Ishikawa (cell line): Measurements from ENCODE around the gene TRAF5.

Experiments
- CEBPB ChIP-seq: IDR thresholded peaks from 2 replicates; pipeline ENCODE4 v1.6.1; 2012
- CREB1 ChIP-seq: IDR thresholded peaks from 2 replicates; pipeline ENCODE4 v1.6.1; 2012; ENCODE audit warnings: low read depth
- EGR1 ChIP-seq: IDR thresholded peaks from 2 replicates; pipeline ENCODE4 v1.6.1; 2012
- EP300 ChIP-seq: IDR thresholded peaks from 2 replicates; pipeline ENCODE4 v1.6.1; 2012; ENCODE audit warnings: borderline replicate concordance
- FOXM1 ChIP-seq: IDR thresholded peaks from 2 replicates; pipeline ENCODE4 v1.6.1; 2012; ENCODE audit warnings: low read depth, borderline replicate concordance
- MAX ChIP-seq: IDR thresholded peaks from 2 replicates; pipeline ENCODE4 v1.6.1; 2012
- NFIC ChIP-seq: IDR thresholded peaks from 2 replicates; pipeline ENCODE4 v1.6.1; 2012
- RAD21 ChIP-seq: IDR thresholded peaks from 2 replicates; pipeline ENCODE4 v1.6.1; 2012; ENCODE audit warnings: low read depth
- REST ChIP-seq: IDR thresholded peaks from 2 replicates; pipeline ENCODE4 v1.6.1; 2012; ENCODE audit warnings: low read depth, mild to moderate bottlenecking
- TAF1 ChIP-seq: IDR thresholded peaks from 2 replicates; pipeline ENCODE4 v1.6.1; 2012; ENCODE audit warnings: low read depth, mild to moderate bottlenecking
- TCF12 ChIP-seq: IDR thresholded peaks from 2 replicates; pipeline ENCODE4 v1.6.1; 2012; ENCODE audit warnings: low read depth
- TEAD4 ChIP-seq: IDR thresholded peaks from 2 replicates; pipeline ENCODE4 v1.6.1; 2012
- YY1 ChIP-seq: IDR thresholded peaks from 2 replicates; pipeline ENCODE4 v1.6.1; 2012; ENCODE audit warnings: low read depth
- ZBTB7A ChIP-seq: IDR thresholded peaks from 2 replicates; pipeline ENCODE4 v1.6.1; 2012; ENCODE audit warnings: low read depth
- TF ChIP-seq, protein P1 (sequence below): IDR thresholded peaks from 2 replicates; pipeline ENCODE4 v1.6.1; 2012

TRAF5 gene

GRCh38 chr1:211334986-211335385 lies 8.4 kb downstream of the TRAF5 start:
- TF ChIP-seq TAF1, result no peak
- TF ChIP-seq, protein P1, sequence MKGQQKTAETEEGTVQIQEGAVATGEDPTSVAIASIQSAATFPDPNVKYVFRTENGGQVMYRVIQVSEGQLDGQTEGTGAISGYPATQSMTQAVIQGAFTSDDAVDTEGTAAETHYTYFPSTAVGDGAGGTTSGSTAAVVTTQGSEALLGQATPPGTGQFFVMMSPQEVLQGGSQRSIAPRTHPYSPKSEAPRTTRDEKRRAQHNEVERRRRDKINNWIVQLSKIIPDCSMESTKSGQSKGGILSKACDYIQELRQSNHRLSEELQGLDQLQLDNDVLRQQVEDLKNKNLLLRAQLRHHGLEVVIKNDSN, result no peak
- no peak for TF ChIP-seq FOXM1
- no peak for TF ChIP-seq REST
- no peak for TF ChIP-seq NFIC
- no peak for TF ChIP-seq TEAD4
- no peak for TF ChIP-seq TCF12
- TF ChIP-seq CREB1, result no peak
- no peak for TF ChIP-seq MAX
- no peak for TF ChIP-seq RAD21
- TF ChIP-seq EP300, result no peak
- no peak for TF ChIP-seq YY1
- TF ChIP-seq CEBPB, result no peak
- no peak for TF ChIP-seq ZBTB7A

DNA sequence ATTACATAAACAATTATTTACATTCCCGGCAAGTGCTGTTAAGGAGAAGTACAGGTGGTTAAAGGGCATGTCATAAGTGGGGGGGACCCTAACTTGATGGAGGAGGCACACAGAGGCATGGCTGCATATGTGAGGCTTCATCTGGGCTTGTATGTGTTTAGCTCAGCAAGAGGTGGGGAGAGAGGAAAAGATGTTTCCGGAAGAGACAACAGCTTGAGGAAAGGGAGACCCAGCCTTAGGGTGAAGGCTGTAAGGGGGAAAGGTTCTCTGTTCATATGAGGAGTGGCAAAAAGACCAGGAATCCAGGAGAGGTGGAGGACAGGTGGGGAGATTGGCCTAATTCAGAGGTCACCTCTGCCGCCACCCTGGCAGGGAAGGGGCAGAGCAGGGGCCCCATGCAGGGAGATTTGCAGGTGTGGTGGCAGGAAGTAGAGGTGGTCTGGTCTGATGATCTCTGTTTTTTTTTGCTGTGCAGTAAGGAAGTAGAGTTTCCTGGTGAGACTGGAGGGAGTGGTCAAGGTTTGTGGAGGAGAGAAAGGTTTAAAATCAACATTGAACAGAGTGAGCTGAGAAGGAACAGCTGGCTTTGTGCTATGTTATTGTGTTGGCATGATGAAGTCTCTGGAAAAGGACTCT lies 9.0 kb downstream of the TRAF5 start:
- no peak for TF ChIP-seq REST
- no peak for TF ChIP-seq NFIC
- TF ChIP-seq, protein P1, result no peak
- TF ChIP-seq CEBPB, result no peak
- no peak for TF ChIP-seq MAX
- no peak for TF ChIP-seq TEAD4
- TF ChIP-seq FOXM1, result no peak
- no peak for TF ChIP-seq RAD21
- TF ChIP-seq TAF1, result no peak
- TF ChIP-seq YY1, result no peak
- no peak for TF ChIP-seq EP300

GRCh38 chr1:211336161-211336560 lies 9.5 kb downstream of the TRAF5 start:
- TF ChIP-seq TCF12 (no peak), MAX (no peak), RAD21 (no peak), TEAD4 (no peak), CEBPB (no peak), REST (no peak), FOXM1 (no peak), EP300 (no peak), TAF1 (no peak), NFIC (no peak), EGR1 (no peak), CREB1 (no peak), YY1 (no peak), ZBTB7A (no peak)
- TF ChIP-seq, protein P1, result no peak

DNA sequence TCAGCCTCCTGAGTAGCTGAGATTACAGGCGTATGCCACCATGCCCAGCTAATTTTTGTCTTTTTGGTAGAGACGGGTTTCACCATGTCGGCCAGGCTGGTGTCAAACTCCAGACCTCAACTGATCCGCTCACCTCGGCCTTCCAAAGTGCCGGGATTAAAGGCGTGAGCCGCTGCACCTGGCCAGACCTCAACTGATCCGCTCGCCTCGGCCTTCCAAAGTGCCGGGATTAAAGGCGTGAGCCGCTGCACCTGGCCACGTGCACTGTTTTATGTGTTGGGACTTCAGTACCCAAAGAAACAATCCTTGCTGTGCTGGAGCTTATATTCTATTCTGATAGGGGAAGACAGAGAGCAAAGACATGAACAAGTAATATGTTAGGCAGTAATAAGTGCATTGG lies 10.1 kb downstream of the TRAF5 start:
- TF ChIP-seq, protein P1, result no peak
- TF ChIP-seq ZBTB7A, result no peak
- no peak for TF ChIP-seq RAD21
- no peak for TF ChIP-seq MAX
- TF ChIP-seq TCF12, result no peak
- TF ChIP-seq TAF1, result no peak
- TF ChIP-seq CREB1, result no peak
- no peak for TF ChIP-seq CEBPB
- no peak for TF ChIP-seq REST
- TF ChIP-seq NFIC, result no peak
- no peak for TF ChIP-seq EP300
- TF ChIP-seq YY1, result no peak
- TF ChIP-seq EGR1, result no peak
